Gastrocnemius medialis (tissue), 4 donors: ENCODE measurements around the gene KRTAP12-3. TPM values are rescaled to one million over a fixed set of nuclear protein-coding genes. Genes with fewer than 3 reads are reported as not detected.
"Not testable (repeated sequence)": the region's sequence is repeated elsewhere in the genome, so short reads cannot be mapped to it uniquely, and the experiment has no call there.

ENCODE experiments used
- ATAC-seq, 2 donors: fragments of 150-250 bp; one replicate each; pipeline ENCODE4 v1.9.1; 2016
- DNase-seq, 2 donors: peaks; one replicate each; pipeline ENCODE4 v3.0.0-alpha.2; 2019
- H3K27ac ChIP-seq, 4 donors: fragments of 200-600 bp; sonication (generic); 1 replicate in 1 of 4; 2 replicates in 3 of 4; pipeline ENCODE4 v1.5.1; 2016 to 2018; ENCODE audit warnings: mild to moderate bottlenecking in 2 of 4, moderate library complexity in 1 of 4
- H3K27me3 ChIP-seq, 3 donors: fragments of 200-600 bp; sonication (generic) in 2 of 3; 1 replicate in 1 of 3; 2 replicates in 2 of 3; pipeline versions ENCODE4 v1.5.1 to v1.6.0; 2016 to 2019; ENCODE audit warnings: mild to moderate bottlenecking in 1 of 3, moderate library complexity in 1 of 3
- H3K36me3 ChIP-seq, 2 donors: fragments of 200-600 bp; sonication (generic) in 1 of 2; one replicate each; pipeline ENCODE4 v1.5.1; 2017 to 2018
- H3K4me1 ChIP-seq, 2 donors: fragments of 200-600 bp; sonication (generic) in 1 of 2; one replicate each; pipeline ENCODE4 v1.5.1; 2016 to 2017; ENCODE audit warnings: mild to moderate bottlenecking in 2 of 2
- H3K4me3 ChIP-seq, 4 donors: fragments of 200-600 bp; sonication (generic) in 3 of 4; 1 replicate in 1 of 4; 2 replicates in 3 of 4; pipeline ENCODE4 v1.5.1; 2016 to 2019; ENCODE audit warnings: mild to moderate bottlenecking in 2 of 4
- H3K9me3 ChIP-seq, 3 donors: fragments of 200-600 bp; sonication (generic) in 2 of 3; 1 replicate in 1 of 3; 2 replicates in 2 of 3; pipeline ENCODE4 v1.5.1; 2016 to 2019
- POLR2A ChIP-seq, 2 donors: fragments of 450-650 bp; IDR thresholded peaks; one replicate each; pipeline ENCODE4 v1.6.1; 2017; ENCODE audit warnings: antibody characterized with exemption in 2 of 2, mild to moderate bottlenecking in 2 of 2, moderate library complexity in 2 of 2
- in situ Hi-C, 4 donors: fragments of 200-750 bp; cut with MboI; loops; one replicate each; pipeline versions ENCODE4 v1.15.0 to v1.8.0; 2017; ENCODE audit warnings: low sequenced_read_pairs in 4 of 4
- intact Hi-C: fragments of 100-400 bp; cut with DNase I; formaldehyde crosslinking; loops from one replicate; pipeline ENCODE4 v1.15.1; 2023; ENCODE audit warnings: low total_unique reads
- total RNA-seq, 4 donors: library from RNA; depleted of rRNA; stranded (reverse); fragments of >200 nt; gene quantifications; one replicate each; pipeline versions ENCODE4 v1.1.0 to v1.2.3, GENCODE V29; 2016
- TF ChIP-seq, protein P1 (sequence below), 5 experiments: fragments of 450-650 bp in 3 of 5; fragments of 200-600 bp in 2 of 5; sonication (generic) in 2 of 5; IDR thresholded peaks in 4 of 5; conservative IDR thresholded peaks in 1 of 5; 1 replicate in 4 of 5; 2 replicates in 1 of 5; pipeline ENCODE4 v1.5.1; 2016 to 2019; ENCODE audit warnings: antibody characterized with exemption in 5 of 5, mild to moderate bottlenecking in 3 of 5, moderate library complexity in 3 of 5

KRTAP12-3 gene
- total RNA-seq, 4 donors from 2014 or later: not detected

DNA sequence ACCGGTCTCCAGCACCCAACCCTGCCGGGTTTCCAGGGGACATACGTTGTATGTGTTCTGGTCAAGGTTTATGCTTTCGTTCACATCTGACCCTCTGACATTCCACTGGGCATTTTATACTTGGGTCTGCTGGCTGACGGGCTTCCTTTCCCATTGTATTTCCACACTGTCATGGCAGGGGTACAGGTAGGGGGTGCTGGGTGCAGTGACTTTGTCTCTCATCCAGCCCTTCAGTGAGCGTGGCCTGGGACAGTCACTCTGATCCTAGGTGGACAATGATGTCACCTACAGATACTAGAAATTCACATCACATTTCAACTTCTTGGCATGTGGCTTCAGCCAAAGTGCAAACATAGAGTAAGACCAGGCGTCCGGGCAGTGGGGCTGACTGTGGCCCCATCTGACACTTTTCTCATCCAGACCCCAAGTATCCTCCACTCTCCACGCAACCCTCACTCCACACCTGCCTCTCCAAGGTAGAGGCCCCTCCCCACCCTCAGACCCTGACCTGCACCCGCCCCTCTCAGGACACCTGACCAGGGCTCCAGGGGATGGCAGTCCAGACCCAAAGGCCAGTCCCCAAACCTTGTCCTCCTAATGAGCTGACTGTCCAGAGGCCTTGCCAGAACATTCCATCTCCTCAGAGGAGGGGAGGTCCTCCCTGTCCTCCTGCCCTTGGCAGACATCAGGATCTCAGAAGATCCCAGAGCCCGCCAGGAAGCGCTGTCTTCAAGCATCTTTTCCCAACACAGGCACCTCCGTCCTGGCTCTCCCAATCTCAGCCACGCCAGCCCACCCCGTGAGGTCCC lies 21.3 kb upstream of the KRTAP12-3 start:
- Histone ChIP-seq H3K4me3 (no peak overlapping the region), H3K27ac (no peak overlapping the region), H3K27me3 (peaks cover 9% of the 10 kb centered on the region in 3 donors), H3K9me3 (no peaks in the 10 kb centered on the region), H3K36me3 (no peaks in the 10 kb centered on the region), H3K4me1 (no peaks in the 10 kb centered on the region)
- in situ Hi-C loops: no loop called here
- intact Hi-C loops: no loop called here
- no peak for DNase-seq
- ATAC-seq: no peak
- no peak for TF ChIP-seq POLR2A (IDR thresholded peaks at IDR 0.05)
- TF ChIP-seq, protein P1, sequence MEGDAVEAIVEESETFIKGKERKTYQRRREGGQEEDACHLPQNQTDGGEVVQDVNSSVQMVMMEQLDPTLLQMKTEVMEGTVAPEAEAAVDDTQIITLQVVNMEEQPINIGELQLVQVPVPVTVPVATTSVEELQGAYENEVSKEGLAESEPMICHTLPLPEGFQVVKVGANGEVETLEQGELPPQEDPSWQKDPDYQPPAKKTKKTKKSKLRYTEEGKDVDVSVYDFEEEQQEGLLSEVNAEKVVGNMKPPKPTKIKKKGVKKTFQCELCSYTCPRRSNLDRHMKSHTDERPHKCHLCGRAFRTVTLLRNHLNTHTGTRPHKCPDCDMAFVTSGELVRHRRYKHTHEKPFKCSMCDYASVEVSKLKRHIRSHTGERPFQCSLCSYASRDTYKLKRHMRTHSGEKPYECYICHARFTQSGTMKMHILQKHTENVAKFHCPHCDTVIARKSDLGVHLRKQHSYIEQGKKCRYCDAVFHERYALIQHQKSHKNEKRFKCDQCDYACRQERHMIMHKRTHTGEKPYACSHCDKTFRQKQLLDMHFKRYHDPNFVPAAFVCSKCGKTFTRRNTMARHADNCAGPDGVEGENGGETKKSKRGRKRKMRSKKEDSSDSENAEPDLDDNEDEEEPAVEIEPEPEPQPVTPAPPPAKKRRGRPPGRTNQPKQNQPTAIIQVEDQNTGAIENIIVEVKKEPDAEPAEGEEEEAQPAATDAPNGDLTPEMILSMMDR (IDR thresholded peaks at IDR 0.05 in 4 of 5, conservative IDR thresholded peaks at IDR 0.05 in 1 of 5): no peak

DNA sequence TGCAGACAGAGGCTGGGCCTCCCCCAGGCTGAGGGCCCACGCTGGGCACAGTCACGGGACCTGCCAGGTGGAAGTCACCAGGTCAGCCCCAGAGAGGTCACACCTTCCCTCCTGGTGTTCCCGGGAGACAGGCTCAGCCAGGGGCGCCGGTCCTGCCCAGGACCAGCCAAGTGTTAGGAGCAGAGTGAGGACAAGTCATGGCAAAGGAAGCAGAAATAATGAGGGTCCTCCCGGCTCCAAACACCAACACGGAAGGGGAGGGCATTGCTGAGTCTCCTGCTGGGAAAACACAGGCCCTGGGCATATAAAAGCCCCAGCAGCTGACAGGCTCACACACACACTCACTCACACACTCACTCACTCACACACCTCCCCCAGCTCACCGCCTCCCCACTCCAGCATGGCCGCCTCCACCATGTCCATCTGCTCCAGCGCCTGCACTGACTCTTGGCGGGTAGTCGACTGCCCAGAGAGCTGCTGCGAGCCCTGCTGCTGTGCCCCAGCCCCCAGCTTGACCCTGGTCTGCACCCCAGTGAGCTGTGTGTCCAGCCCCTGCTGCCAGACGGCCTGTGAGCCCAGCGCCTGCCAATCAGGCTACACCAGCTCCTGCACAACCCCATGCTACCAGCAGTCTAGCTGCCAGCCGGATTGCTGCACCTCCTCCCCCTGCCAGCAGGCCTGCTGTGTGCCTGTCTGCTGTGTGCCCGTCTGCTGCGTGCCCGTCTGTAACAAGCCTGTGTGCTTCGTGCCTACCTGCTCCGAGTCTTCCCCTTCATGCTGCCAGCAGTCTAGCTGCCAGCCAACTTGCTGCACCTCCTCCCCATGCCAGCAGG lies 20.5 kb upstream of the KRTAP12-3 start, which contains the start of gene KRTAP10-10:
Gene KRTAP10-10, plus strand, starts transcription at position 339 of the 833 bp plus-strand sequence. Its CDS starts 62 bp downstream, at position 401.
- no peaks in the 10 kb centered on the region for H3K36me3 ChIP-seq
- no peak for DNase-seq
- H3K4me1 ChIP-seq: no peaks in the 10 kb centered on the region
- no peak for TF ChIP-seq POLR2A (IDR thresholded peaks at IDR 0.05)
- TF ChIP-seq, protein P1 (IDR thresholded peaks at IDR 0.05 in 4 of 5, conservative IDR thresholded peaks at IDR 0.05 in 1 of 5): no peak
- no peak for ATAC-seq
- intact Hi-C loops: no loop called here
- in situ Hi-C loops: no loop called here
- H3K9me3 ChIP-seq: no peaks in the 10 kb centered on the region
- H3K27me3 ChIP-seq: peaks cover 9% of the 10 kb centered on the region in 3 donors
- no peak within 1 kb of the TSS for H3K4me3 ChIP-seq
- no peak within 1 kb of the TSS for H3K27ac ChIP-seq

DNA sequence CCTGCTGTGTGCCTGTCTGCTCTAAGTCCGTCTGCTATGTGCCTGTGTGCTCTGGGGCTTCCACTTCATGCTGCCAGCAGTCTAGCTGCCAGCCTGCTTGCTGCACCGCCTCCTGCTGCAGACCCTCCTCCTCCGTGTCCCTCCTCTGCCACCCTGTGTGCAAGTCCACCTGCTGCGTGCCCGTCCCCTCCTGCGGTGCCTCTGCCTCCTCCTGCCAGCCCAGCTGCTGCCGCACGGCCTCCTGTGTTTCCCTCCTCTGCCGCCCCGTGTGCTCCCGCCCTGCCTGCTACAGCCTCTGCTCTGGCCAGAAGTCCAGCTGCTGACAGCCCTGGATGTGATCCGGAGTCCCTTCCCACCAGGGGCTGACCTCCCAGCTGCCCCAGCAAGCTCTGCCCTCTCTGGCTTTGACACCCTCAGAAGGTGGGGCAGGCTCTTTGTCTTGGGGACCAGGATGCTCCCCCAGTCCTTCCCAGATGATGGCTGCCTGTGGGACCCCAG lies 19.8 kb upstream of the KRTAP12-3 start:
- H3K4me1 ChIP-seq, H3K4me3 ChIP-seq, H3K9me3 ChIP-seq, ATAC-seq, DNase-seq, H3K27ac ChIP-seq, H3K36me3 ChIP-seq, H3K27me3 ChIP-seq, intact Hi-C loops, in situ Hi-C loops: not testable (repeated sequence)

DNA sequence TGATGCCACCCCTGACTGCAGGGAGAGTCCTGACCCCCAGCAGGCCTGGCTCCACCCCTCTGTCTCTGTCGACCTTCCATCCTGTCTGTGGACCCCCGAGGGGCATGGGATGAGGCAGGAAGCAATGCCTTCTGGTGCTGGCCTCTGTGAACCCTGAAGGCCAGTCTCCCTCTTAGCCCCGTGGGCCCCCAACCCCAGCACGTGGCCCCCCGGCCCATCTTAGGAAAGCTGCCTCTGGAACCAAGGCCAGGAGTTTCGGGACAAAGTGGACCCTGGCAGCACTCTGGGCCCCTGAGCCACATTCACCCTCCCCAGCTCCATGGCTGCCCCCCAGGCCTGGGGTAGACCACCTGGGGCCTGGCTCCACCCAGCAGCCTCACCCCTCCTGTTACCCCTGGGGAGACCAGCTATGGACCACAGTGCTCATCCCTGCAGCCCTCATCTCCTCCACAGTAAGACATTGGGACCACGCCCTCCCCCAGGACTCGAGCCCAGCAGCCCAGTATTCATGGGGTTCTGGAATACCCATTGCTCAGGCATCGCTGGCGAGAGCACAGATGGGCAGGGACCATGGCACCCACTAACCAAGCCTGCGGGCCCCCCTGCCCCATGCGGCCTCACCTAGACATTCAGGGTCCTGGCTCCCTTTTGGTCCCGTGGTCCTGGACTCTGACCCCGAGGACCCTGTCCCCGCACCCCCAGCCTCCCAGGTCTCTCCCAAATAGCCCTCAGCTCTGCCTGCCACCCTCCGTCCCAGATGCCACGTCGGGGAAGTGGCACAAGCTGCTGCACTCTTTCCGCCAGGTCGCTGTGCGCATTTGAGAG lies 19.0 kb upstream of the KRTAP12-3 start:
- H3K27me3 ChIP-seq, H3K9me3 ChIP-seq, H3K4me1 ChIP-seq, H3K27ac ChIP-seq, intact Hi-C loops, ATAC-seq, H3K4me3 ChIP-seq, DNase-seq, in situ Hi-C loops, H3K36me3 ChIP-seq: not testable (repeated sequence)

DNA sequence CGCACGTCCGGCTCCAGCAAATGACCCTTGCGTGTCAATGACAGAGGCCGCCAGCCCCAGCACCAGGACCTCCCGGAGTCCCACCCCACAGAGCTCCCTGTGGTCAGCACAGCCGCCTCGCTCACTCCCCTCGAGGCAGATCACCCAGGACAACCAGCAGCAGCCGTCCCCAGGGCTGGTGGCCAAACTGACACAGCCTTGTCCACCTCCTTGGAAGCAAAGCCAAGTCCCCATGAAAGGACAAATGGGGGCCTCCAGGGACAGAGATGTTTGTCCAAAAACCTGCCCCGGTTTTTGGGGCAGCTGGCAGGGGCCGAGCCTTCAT lies 18.4 kb upstream of the KRTAP12-3 start:
- H3K4me1 ChIP-seq: no peaks in the 10 kb centered on the region
- in situ Hi-C loops (no loop called here), intact Hi-C loops (no loop called here)
- H3K36me3 ChIP-seq: no peaks in the 10 kb centered on the region
- ATAC-seq: no peak
- H3K9me3 ChIP-seq: no peaks in the 10 kb centered on the region
- no peak overlapping the region for H3K27ac ChIP-seq
- no peak for DNase-seq
- peaks cover 9% of the 10 kb centered on the region in 3 donors for H3K27me3 ChIP-seq
- H3K4me3 ChIP-seq: no peak overlapping the region
- no peak for TF ChIP-seq POLR2A (IDR thresholded peaks at IDR 0.05)
- TF ChIP-seq, protein P1 (IDR thresholded peaks at IDR 0.05 in 4 of 5, conservative IDR thresholded peaks at IDR 0.05 in 1 of 5): no peak
